Endothelial cell (in vitro differentiated cells): Measurements from ENCODE around the gene MAK. TPM values are rescaled to one million over a fixed set of nuclear protein-coding genes. Genes with fewer than 3 reads are reported as not detected.

Experiments used
- DNase-seq: peaks from one replicate; pipeline ENCODE4 v3.0.0; 2021; ENCODE audit warnings: low spot score
- H3K27ac Mint-ChIP-seq: one replicate; pipeline ENCODE4 v1.8.0; 2021; ENCODE audit warnings: mixed read lengths, inconsistent platforms; ENCODE audit not compliant: unreplicated experiment
- H3K27me3 Mint-ChIP-seq: one replicate; pipeline ENCODE4 v1.8.0; 2021; ENCODE audit warnings: mild to moderate bottlenecking, moderate library complexity, mixed read lengths, inconsistent platforms; ENCODE audit not compliant: unreplicated experiment
- H3K36me3 Mint-ChIP-seq: one replicate; pipeline ENCODE4 v1.8.0; 2021; ENCODE audit warnings: mild to moderate bottlenecking, low read depth, mixed read lengths, inconsistent platforms; ENCODE audit not compliant: unreplicated experiment
- H3K4me1 Mint-ChIP-seq: one replicate; pipeline ENCODE4 v1.8.0; 2021; ENCODE audit warnings: mild to moderate bottlenecking, mixed read lengths, inconsistent platforms; ENCODE audit not compliant: unreplicated experiment
- H3K4me3 Mint-ChIP-seq: one replicate; pipeline ENCODE4 v1.8.0; 2021; ENCODE audit warnings: mild to moderate bottlenecking, mixed read lengths, inconsistent platforms; ENCODE audit not compliant: unreplicated experiment
- H3K9me3 Mint-ChIP-seq: one replicate; pipeline ENCODE4 v1.8.0; 2021; ENCODE audit warnings: mixed read lengths, inconsistent platforms; ENCODE audit not compliant: unreplicated experiment
- total RNA-seq: library from RNA; stranded (reverse); fragmentation: NEBNext Ultra II Directional; extraction: Animal tissue kit (Norgen Biotek cat#: 25700); gene quantifications from one replicate; pipeline ENCODE4 v1.2.1, GENCODE V29; 2021; ENCODE audit not compliant: unreplicated experiment
- TF ChIP-seq, protein P1 (sequence below): fragments of 200-600 bp; sonication (generic); IDR thresholded peaks from one replicate; pipeline ENCODE4 v1.5.0; 2021; ENCODE audit warnings: antibody characterized with exemption; ENCODE audit not compliant: unreplicated experiment

MAK gene
- total RNA-seq, 1 donor from 2014 or later = not detected

DNA sequence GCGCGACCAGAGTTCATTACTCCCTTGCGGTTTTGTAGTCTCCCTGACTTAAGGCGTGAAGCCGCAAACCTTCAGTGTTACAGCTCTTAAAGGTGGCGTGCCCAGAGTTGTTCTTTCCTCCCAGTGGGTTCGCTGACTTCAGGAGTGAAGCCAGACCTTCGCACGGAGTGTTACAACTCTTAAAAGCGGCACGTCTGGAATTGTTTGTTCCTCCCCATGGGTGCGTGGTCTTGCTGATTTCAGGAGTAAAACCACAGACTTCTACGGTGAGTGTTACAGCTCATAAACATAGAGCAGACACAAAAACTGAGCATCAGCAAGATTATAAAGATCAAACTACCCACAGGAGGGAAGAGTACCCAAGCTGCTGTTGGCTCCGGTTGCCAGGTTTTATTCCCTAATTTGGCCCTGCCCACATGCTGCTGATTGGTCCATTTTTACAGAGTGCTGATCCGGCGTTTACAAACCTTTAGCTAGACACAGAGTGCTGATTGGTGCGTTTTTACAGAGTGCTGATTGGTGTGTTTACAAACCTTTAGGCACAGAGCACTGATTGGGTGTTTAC, 105.1 kb downstream of the MAK start:
- TF ChIP-seq, protein P1, sequence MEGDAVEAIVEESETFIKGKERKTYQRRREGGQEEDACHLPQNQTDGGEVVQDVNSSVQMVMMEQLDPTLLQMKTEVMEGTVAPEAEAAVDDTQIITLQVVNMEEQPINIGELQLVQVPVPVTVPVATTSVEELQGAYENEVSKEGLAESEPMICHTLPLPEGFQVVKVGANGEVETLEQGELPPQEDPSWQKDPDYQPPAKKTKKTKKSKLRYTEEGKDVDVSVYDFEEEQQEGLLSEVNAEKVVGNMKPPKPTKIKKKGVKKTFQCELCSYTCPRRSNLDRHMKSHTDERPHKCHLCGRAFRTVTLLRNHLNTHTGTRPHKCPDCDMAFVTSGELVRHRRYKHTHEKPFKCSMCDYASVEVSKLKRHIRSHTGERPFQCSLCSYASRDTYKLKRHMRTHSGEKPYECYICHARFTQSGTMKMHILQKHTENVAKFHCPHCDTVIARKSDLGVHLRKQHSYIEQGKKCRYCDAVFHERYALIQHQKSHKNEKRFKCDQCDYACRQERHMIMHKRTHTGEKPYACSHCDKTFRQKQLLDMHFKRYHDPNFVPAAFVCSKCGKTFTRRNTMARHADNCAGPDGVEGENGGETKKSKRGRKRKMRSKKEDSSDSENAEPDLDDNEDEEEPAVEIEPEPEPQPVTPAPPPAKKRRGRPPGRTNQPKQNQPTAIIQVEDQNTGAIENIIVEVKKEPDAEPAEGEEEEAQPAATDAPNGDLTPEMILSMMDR = no peak
- no peaks in the 10 kb centered on the region for H3K9me3 Mint-ChIP-seq
- H3K4me1 Mint-ChIP-seq = no peaks in the 10 kb centered on the region
- H3K4me3 Mint-ChIP-seq = no peak overlapping the region
- peaks cover 15% of the 10 kb centered on the region for H3K36me3 Mint-ChIP-seq
- H3K27me3 Mint-ChIP-seq = peaks cover 1% of the 10 kb centered on the region
- H3K27ac Mint-ChIP-seq = no peak overlapping the region
- no peak for DNase-seq

DNA sequence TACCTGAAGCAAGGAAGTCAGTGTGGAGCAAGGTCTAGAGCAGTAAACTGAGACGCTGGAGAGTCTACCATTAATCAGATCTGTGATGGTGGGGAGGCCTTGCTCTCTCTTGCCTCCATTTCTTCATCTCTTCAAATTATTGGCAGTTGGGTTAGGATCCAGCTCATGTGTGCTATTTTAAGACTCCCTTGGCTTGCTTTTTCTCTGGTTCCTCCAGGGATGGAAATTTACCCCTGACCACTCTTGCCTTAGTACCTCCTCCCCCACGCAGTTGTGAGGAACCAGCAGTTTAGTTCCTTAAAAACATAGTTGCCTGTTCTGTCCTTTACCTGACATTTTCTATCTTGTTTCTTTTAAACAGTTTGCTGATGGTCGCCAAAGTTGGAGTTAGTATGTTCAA, 108.1 kb downstream of the MAK start:
- DNase-seq = no peak
- peaks cover 3% of the 10 kb centered on the region for H3K27me3 Mint-ChIP-seq
- no peaks in the 10 kb centered on the region for H3K9me3 Mint-ChIP-seq
- H3K4me1 Mint-ChIP-seq = peaks cover 5% of the 10 kb centered on the region
- H3K36me3 Mint-ChIP-seq = peaks cover 26% of the 10 kb centered on the region
- H3K27ac Mint-ChIP-seq = no peak overlapping the region
- TF ChIP-seq, protein P1 = no peak
- H3K4me3 Mint-ChIP-seq = no peak overlapping the region

DNA sequence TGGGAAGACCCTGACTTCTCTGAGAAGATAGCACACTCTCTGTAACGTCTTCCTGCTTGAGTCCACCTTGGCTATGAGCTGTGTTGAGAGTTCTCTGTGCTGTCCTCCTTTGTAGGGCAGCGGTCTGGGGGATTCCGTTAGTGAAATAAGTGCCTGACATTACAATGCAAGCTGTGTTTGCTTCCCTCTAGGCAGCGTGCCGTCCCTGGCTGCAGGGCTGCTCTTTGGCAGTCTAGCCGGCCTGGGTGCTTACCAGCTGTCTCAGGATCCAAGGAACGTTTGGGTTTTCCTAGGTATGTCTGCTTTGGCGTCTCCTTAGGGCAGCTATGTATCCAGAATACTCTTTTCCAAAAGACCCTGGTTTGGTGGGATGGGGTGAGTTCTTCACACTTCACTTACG, 112.6 kb downstream of the MAK start:
- peaks cover 27% of the 10 kb centered on the region for H3K4me1 Mint-ChIP-seq
- H3K27me3 Mint-ChIP-seq = peaks cover 7% of the 10 kb centered on the region
- peaks cover 22% of the 10 kb centered on the region for H3K36me3 Mint-ChIP-seq
- TF ChIP-seq, protein P1 = no peak
- H3K4me3 Mint-ChIP-seq = peak overlapping the region; percentile 79
- H3K27ac Mint-ChIP-seq = peak overlapping the region; percentile 75
- no peaks in the 10 kb centered on the region for H3K9me3 Mint-ChIP-seq
- no peak for DNase-seq

DNA sequence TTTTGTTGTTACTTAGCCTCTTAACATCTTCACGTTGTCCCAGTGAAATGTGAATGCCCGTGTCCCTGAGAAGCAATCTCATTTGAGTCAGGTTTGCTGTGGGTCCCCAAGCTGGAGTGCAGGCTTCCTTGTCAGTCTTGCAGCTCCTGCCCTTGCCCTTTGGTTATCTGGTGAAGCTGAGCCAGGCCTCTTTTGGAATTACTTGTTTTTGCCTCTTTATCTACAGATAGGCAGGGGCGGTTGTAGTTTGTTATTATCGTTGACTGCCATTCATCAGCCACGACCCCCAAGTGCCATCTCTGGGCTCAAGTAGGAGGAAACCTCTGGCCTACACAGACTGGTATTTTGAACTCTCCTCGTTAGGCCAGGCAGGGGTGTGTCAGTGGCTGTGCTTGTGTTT, 113.3 kb downstream of the MAK start:
- peaks cover 7% of the 10 kb centered on the region for H3K27me3 Mint-ChIP-seq

DNA sequence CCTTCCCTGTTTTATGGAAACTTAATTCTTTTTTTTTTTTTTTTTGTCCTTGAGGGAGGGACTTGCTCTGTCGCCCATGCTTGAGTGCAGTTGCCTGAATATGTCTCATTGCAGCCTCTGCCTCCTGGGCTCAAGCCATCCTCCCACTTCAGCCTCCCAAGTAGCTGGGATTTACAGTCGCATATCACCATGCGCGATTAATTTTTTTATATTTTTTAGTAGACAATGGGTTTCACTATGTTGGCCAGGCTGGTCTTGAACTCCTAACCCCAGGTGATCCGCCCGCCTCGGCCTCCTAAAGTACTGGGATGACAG, 114.8 kb downstream of the MAK start:
- peaks cover 15% of the 10 kb centered on the region for H3K36me3 Mint-ChIP-seq

More for the DNA sequence above, 113.3 kb downstream of the MAK start:
- no peak for DNase-seq
- TF ChIP-seq, protein P1 = no peak
- Mint-ChIP-seq H3K9me3 (no peaks in the 10 kb centered on the region), H3K4me3 (no peak overlapping the region), H3K36me3 (peaks cover 17% of the 10 kb centered on the region), H3K27ac (no peak overlapping the region), H3K4me1 (peaks cover 27% of the 10 kb centered on the region)

More for the DNA sequence above, 114.8 kb downstream of the MAK start:
- H3K9me3 Mint-ChIP-seq = no peaks in the 10 kb centered on the region
- peaks cover 8% of the 10 kb centered on the region for H3K27me3 Mint-ChIP-seq
- TF ChIP-seq, protein P1 = no peak
- peaks cover 27% of the 10 kb centered on the region for H3K4me1 Mint-ChIP-seq
- H3K4me3 Mint-ChIP-seq = peak overlapping the region; percentile 97
- no peak for DNase-seq
- peak overlapping the region; percentile 92 for H3K27ac Mint-ChIP-seq
